NCI-H774 (cell line): ENCODE data around the gene HNF4A.

ENCODE experiments used
- DNase-seq: peaks from one replicate; lab custom pipeline; 2025; lab: John Stamatoyannopoulos, UW

HNF4A gene

DNA sequence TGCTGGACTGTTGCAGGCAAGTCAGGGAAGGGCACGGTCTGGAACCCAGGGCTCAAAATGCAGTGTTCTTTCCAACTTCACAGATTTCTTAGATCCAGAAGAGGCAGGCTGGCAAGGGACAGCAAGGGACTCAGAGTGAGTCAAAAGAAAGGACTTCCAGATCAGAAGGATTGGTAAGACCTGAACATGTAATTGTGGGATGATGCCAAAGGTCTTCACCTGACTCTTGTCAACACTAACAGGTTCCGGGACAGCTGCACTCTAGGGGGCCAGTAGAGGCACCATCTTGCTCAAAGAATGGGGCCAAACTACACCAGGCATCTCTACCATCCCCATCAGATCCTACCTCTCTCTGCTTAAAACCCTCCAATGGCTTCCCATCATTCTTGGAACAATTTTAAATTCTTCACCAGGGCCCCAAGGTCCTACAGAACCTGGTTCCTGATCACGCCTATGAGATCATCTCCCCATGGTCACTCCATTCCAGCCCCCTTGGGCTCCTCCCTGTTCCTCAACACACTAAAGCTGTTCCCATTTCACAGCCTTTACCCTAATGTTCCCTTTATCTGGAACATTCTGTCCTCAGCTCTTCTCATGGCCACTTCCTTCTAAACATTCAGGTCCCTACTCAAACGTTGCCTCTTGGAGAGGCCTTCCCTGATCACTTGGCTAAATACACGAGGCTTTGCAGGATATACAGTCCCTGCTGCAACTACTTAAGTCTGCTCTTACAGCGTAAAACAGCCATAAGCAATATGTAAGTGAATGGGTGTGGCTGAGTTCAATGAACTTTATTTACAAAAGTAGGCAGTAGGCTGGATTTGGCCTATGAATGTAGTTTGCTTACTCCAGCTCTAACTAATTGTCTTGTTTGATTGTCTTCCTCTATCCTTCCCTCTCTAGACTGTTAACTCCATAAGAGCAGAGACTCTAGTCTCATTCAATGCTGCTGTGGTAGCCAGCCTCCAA lies 90.5 kb downstream of the HNF4A start:
- no peak for DNase-seq

DNA sequence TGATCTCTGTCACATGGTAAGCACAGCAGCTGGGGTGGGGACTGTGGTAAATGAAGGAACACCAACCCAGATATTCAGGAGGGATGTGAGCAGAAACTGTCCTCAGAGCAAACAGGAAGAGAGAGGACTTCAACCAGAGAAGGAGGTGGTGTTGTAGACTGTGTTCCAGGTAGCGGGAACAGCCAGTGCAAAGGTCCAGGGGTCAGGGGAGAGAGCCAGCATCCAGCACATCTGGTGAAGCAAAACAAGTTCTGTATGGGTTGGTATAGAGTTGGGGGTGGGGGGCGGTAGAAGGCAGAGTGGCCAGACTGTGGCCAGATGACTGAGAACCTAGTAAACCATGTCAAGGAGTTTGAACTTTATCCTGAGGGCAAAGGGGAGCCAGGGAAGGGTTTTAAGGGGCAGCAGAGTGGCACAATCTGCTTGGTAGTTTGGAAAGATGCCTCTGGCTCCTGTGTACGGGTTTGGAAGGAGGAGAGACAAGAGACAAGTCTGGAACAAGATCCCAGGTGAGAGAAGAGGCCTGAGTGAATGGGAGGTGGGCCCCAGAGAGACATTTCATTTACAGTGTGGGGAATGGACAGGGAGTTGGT lies 92.4 kb downstream of the HNF4A start:
- no peak for DNase-seq

DNA sequence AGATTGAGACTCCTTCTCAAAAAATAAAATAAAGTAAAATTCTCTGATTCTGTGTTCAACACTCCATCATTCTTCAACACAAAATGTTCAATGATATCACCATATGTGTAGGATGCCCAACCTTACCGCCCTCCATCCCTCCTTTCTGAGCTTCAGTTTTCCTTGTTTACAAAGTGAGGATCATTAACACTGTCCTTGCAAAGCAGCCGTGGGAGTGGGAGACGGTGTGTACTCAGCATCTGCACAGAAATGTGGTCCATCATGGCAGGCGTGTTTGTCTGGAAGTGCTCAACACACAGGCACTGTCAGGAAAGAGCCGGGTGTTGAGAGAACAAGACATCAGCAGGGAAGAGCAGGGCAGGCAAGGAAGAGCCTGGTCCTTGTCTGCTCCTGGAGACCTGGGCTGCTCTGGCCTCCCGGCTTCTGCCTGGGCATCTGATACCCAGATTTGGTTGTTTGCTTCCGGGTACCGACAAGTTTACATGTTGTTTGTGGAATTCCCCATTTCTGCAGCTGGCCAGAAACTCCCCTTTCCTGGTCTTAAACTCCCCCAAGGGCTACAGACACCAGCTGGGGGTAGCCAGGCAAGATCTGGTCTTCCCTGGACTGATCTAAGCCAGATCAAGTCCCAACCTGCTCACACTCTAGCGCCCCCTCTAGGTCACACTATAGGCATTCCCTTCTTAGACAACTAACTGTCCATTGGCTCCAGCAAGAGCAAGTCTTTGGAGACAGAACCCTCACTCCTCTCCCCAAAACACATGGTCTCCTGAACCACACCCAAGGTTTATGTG lies 93.5 kb downstream of the HNF4A start:
- DNase-seq: no peak

DNA sequence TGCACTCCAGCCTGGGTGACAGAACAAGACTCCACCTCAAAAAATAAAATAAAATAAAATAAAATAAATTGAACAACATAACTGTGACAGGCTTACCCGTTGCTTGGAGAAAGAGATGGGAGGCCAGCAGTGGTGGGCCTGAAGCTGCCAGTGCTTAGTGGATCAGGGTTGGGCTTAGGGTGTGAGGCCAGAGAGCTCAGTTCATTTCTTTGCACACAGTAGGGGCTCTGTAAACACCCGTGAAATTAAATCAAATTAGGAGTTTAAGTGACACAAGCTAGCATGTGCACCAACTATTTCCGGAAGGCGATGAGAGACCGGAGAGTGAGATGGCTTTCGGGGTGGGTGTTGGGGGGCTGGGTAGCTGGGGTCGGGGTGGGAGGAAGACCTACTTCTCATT lies 94.4 kb downstream of the HNF4A start:
- DNase-seq: no peak

DNA sequence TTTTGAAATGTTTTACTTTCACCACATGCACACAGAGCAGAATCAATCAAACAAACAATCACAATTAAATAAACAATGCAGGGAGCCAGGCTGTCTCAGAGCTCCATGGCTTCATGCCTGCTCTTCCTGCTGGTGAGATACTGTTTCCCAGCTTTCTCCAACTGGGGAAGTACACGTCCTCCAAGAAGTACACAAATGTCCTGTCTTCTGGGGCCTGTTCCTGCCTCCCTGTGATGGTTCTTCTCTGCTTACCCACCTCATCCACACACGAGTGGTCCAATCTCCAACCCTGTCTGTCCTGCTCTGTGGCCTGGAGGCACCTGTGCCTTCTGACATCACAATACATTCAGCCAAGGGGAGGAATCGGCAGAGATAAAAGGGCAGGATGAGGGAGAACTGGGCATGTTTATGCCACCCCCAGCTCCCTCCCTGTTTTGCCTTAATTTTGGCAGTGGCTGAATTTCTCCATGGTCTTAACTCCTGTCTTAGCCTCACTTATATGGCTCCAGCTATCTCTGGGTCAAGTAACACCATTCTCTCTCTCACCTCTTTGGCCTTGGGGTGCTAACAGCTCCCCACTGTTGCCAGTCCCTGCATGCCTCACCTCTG lies 94.9 kb downstream of the HNF4A start:
- DNase-seq: no peak

DNA sequence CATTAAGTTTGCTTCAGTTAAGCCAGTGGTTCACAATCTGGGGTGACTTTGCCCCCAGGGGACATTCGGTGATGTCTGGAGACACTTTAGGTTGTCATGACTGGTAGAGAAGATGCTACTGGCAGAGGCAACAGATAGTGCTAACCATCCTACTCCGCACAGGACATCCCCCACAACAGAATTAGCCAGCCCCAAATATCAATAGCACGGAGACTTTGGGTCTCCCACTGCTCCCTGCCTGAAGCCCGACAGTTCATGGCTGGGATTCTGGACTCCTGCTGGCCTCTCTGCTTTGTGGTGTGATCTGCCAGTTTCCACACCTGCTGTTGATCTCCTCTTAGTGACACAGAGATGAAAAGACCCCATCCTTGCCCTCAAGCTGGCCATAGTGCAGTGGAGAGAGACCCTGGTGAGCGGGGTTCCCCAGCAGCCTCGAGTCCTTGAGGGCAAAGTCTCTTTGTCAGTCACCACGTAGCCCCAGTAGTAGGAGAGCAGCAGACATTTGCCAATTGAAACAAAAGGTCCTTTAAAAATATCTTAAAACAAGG lies 95.5 kb downstream of the HNF4A start:
- no peak for DNase-seq

DNA sequence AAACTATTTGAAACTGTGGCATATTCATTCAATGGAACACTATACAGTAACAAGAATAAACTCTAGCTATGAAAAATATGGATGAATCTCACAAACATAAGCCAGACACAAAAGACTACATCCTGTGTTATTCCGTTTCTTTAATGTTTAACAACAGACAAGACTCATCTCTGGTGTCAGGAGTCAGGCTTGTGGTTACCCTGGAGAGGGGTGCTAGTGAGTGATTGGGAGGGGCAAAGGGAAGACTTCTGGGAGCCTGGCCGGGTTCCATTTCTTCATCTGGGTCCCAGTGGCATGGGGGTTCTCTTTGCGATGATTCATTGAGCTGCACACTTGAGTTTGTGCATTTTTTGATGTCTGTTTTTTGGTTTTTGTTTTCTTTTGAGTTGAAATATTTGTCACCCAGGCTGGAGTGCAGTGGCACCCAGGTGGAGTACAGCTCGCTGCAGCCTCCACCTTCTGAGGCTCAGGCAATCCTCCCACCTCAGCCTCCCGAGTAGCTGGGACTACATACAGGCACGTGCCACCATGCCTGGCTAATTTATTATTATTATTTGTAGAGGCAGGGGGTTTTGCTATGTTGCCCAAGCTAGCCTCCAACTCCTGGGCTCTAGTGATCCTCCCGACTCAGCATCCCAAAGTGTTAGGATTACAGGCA lies 98.9 kb downstream of the HNF4A start:
- no peak for DNase-seq

DNA sequence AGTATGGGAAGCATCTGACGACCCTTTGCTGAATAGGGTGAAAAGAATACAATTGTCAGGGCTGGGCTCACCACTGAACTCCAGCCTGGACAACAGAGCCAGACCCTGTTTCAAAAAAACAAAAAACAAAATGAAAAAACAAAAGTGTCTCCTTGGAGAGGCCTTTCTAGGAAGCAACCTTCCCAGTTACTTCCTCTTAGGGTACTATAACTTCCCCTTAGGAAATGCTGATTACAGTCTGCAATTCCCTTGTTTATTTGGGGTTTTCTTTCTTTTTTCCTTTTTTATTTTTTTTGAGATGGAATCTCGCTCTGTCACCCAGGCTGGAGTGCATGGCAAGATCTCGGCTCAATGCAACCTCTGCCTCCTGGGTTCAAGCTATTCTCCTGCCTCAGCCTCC lies 99.6 kb downstream of the HNF4A start:
- DNase-seq: no peak

DNA sequence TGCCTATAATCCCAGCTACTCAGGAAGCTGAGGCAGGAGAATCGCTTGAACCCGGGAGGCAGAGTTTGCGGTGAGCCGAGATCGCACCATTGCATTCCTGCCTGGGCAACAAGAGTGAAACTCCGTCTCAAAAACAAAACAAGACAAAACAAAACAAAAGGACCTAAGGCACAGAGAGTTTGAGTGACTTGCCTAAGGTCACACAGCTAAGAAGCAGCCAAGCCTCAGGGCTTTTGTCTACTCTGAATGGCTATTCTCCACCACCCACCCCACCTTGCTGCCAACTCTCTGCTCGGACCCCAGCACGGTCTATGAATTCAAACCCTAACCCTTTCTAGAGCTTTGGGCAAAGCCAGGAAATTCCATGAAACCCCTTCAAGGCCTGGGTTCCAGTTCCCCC lies 101.1 kb downstream of the HNF4A start:
- DNase-seq: no peak

DNA sequence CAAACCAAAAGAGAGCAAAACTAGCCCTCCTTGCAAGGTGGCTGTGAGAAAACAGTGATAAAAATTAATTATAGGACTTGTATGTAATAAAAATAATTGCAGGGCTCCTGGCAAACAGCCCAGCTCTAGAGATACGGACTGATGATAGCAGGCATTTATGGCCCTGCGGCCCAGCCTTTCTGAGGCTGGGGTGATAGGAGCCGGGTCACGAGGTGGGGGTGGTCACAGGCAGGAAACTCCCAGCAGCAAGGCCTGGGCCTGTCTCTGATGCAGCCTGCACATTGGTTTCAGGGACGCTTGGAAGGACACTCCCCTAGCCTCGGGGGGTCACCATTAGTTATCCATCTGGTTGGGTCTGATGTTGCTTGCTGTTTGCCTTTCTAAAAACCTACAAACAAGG lies 101.5 kb downstream of the HNF4A start:
- DNase-seq: no peak

DNA sequence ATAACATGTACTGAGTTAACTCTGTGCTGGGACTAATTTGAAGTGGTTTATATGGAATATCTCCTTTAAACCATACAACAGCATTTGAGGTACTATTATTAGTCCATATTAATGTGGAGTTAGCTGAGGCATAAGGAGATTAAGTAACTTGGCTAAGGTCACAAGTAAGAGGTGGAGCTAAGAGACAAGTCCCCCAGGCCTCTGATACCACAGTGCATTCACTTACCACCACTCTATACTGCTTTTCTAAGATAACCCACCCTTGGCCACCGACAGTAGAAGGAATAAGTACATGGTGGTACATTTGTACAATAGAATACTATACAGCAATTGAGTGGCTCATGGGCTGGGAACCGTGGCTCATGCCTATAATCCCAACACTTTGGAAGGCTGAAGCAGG lies 103.8 kb downstream of the HNF4A start:
- DNase-seq: no peak

DNA sequence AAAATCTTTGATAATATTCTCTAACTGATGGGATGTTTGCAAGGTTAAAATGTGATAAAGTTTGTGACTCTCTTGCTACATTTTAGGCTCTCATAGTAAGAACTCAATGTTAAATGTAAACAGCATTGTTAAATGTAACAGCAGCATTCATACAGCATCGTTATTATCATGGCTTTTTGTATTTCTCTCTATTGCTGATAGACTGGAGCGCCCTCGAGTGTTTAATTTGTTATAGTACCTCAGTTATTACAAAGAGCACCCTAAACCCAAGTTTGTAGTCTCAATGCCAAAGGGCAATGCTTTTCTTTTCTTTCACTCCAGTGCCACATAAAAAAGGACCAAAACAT lies 105.3 kb downstream of the HNF4A start:
- no peak for DNase-seq

DNA sequence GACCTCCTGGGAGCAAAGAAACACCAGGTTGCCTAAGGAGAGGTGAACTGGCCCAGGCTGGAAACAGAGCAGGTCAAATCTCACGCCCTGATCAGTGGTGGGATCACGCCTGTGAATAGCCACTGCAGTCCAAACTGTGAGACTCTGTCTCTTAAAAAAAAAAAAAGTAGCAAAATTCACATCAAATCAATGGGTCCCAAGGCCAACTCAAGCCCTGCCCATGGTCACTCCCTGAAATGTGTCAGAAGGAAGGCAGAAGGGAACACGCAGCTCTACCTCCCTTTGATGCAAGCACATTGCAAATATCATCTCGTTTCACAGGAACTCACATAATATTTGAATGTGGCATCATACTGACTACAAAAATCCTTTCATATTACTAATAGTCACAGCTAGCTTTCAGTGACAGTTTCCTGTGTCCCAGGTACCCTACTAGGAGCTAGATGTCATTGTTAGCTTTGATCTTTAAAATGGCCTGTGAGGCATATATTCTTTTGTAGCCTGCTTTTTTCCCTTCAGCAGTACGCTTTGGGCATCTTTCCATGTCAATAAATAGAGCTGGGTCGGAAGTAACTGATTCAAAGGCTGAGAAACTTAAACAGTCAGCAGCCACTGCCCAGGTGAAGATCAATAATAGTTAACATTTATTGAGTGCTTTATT lies 105.8 kb downstream of the HNF4A start:
- DNase-seq: no peak

DNA sequence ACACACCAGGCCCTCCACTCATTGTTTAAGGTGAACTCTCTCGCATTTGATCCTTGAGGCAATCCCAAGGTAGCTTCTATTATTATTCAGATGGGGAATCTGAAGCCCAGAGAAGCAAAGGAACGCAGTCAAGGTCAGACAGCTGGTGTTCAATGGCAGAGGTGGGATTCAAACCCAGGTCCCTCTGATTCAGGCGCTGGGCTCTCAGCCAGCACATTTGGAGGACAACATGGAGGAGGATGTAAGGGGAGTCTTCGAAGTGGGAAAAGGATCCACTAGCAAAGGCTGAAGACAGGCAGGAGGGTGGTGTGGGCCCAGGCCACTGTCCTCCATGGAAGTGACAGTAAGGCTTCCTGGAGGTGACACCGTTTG lies 106.3 kb downstream of the HNF4A start:
- DNase-seq: no peak

DNA sequence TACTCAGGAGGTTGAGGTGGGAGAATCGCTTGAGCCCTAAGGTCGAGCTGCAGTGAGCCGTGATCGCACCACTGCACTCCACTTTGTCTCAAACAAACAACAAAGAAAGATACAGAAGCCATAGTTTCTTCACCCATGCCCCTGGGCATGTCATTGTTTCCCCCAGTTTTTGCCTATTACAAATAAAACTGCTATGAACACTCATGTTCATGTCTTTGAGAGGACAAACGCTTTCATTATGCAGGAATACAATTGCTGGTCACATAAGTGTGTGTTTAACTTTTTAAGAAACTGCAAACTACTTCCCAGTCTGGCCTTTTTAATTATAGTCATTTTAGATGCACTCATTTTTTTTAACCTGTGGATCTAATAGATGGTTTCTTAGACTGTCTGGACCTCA lies 108.0 kb downstream of the HNF4A start:
- DNase-seq: no peak

DNA sequence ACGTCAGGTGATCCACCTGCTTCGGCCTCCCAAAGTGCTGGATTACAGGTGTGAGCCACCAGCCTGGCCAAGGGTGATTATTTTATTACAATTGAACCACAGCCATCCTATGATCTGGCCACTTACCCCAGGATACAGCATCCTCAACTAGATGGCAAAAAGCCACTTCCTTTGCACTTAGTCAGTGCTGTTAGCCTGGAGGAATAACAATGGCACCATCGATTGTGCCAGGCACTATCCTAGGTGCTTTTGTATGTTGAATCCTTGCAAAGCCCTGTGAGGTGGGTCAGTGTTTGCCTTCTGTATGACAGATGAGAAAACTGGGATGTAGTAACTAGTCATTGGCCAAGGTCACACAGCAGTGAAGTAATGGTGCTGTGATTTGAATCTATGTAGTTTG lies 109.0 kb downstream of the HNF4A start:
- no peak for DNase-seq

DNA sequence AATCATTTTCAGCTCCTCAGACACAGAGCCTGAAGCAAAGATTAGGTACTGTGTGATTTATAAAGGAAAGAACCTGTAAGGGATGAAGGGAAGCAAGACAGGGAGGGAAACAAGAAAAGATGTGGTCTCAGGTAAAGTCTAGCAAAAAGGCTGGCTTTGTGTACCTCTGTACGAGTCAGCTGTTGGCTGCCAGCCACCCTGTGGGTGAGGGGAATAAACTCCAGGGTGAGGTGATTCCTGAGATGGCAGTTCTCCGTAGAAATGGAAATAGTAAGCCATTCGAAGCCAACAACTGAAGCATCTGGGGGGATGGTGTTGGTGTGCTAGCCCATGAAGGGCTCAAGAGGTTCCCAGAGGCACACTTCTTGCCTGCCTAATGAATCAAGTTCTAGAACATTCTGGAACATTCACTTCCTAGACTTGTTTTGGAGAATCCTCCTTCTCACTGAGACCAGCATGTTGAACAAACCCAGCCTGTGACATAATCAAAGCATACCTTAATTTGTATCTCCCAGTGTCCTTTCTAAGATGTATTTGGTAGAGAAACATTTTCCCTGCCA lies 109.6 kb downstream of the HNF4A start:
- DNase-seq: no peak

DNA sequence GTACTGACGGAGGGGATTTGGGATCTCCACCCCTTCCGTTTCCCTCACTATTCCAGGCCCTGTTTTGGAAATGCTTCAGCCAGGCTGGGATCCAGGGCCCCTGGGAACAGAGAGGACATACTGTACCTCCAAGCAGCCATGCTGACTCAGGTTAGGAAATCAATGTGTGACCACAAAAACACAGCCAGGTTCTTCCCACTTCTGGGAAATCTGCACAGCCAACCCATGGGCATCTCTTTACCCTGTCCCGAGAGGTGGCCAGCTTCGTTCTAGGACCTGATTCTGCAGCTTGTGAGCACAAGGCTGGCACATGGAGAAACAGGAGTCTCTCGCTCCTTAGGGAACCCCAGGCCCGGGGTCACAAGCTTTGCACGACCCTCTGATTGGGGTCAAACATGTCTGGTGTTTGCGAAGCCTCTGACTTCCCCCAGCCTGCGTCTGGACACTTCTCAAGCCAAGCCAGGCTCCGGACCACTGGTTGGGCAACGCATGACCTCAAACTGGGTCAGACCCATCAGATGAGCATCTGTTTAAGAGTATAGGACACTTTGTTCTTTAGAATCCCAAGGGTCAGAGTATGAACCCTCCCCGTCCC lies 111.9 kb downstream of the HNF4A start:
- no peak for DNase-seq

DNA sequence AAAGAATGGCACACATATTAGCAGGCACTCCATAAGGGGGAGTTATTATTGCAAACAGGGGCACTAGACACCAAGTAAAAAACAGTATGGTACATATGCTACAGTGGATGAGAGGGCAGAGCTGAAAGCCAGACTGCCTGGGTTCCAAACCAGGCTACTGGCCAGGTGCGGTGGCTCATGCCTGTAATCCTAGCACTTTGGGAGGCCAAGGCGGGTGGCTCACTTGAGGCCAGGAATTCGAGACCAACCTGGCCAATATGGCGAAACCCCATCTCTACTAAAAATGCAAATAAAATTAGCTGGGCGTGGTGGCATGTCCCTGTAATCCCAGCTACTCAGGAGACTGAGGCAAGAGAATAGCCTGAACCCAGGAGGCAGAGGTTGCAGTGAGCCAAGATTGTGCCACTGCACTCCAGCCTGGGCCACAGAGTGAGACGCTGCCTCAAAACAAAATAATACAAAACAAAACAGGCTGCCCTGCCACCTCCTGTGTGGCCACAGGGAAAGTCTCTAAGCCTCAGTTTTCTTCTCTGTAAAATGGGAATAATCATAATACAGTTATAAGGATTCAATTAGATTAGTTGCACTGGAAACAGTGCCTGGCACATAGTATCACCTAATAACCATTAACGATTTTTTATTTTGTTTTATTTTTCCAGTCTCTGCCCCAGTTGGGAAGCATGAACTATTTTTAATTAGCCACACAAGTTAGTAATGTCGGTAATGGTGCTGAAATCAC lies 112.7 kb downstream of the HNF4A start:
- DNase-seq: no peak

DNA sequence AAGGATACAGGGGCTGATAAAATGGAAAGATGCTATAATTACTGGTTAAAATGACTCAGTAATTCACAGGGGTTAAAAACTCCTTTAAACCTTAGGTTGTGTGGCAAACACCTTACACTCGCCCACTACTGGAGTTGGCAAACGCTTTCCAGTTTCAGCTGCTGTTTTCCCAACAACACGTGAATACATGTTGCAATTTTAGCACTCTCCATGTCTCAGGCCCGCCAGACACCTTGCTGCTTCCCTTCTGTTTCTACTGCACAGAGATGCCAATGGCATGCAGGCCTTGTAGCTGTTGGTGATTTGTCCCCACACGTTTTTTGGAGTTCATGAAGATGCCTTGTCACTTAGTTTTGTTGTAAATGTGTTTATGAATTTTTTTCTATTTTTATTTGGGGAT lies 114.8 kb downstream of the HNF4A start:
- DNase-seq: no peak
